ENCODE results near the gene LIX1L. TPM values are rescaled to one million over a fixed set of nuclear protein-coding genes. Genes with fewer than 3 reads are reported as not detected.

LIX1L gene
- total RNA-seq, 1 experiment from 2014 or later = 12.4 TPM

GRCh38 chr1:145958734-145959133 is 917 bp upstream of the LIX1L start (continued):
- TF ChIP-seq REST (IDR thresholded peaks at IDR 0.05; ENCODE audit: low read depth) = no peak
- TF ChIP-seq POLR2A (IDR thresholded peaks at IDR 0.05; ENCODE audit: borderline replicate concordance, extremely low read depth, insufficient read depth, insufficient read length) = no peak
- no peak for TF ChIP-seq ATF3 (IDR thresholded peaks at IDR 0.05)
- no peak for TF ChIP-seq FOSL1 (IDR thresholded peaks at IDR 0.05; ENCODE audit: low read depth)

GRCh38 chr1:145956781-145957442 is 905 bp downstream of the LIX1L start:
- Histone ChIP-seq H4K20me1 (ENCODE audit: insufficient read depth) (no peaks in the 10 kb centered on the region), H3K9me3 (ENCODE audit: control insufficient read depth in 1 of 2, insufficient read depth in 1 of 2, low read depth in 1 of 2, low read length in 2 of 2) (no peaks in the 10 kb centered on the region), H3K4me2 (ENCODE audit: low read length) (peak overlapping the region; percentile 93), H3K4me1 (ENCODE audit: control insufficient read depth in 1 of 2, insufficient read depth in 2 of 2, low read length in 2 of 2) (peaks cover 10 to 20% of the 10 kb centered on the region in 2 experiments), H3K9me2 (ENCODE audit: insufficient read depth) (no peaks in the 10 kb centered on the region), H3K27me3 (ENCODE audit: insufficient read depth, low read length) (no peaks in the 10 kb centered on the region), H3K27ac (ENCODE audit: low read depth, low read length) (peak overlapping the region; percentile 63), H2AFZ (ENCODE audit: low read depth, low read length, poor library complexity, severe bottlenecking) (peak overlapping the region; percentile 77), H3K79me2 (ENCODE audit: insufficient read depth, low read length) (no peaks in the 10 kb centered on the region), H3K4me3 (replicated peaks in 1 of 2; ENCODE audit: low read depth in 1 of 2, low read length in 2 of 2) (peak overlapping the region; percentile 59 to 67), H3K9ac (ENCODE audit: low read length) (peak overlapping the region; percentile 63), H3K36me3 (ENCODE audit: control insufficient read depth in 1 of 2, insufficient read depth in 2 of 2, low read length in 2 of 2) (no peaks in the 10 kb centered on the region)
- TSS peak; percentile 66 for BruUV-seq (replicated peaks)
- RAD21 ChIA-PET (ENCODE audit: low non-redundant PET in 1 of 2, low total read pairs in 2 of 2, uncharacterized antibody in 2 of 2, unreplicated experiment in 2 of 2) = no interaction called here
- intact Hi-C loops (cut with micrococcal nuclease) = loop anchor here (1.0 kb wide), 1 partner anchor 8 kb away; no protein-coding TSS in a partner anchor
- CTCF ChIA-PET = no interaction called here
- POLR2A ChIA-PET = interaction anchor here (0.6 to 2.0 kb wide), 4 partner anchors 23 to 95 kb away, joined by 4 to 16 read pairs (median 12); partner anchors contain the start of gene RBM8A
- no peak for DNase-seq (ENCODE audit: low read depth, low spot score)
- ATAC-seq = peak; percentile 4
- TF ChIP-seq EGR1 (IDR thresholded peaks at IDR 0.05; ENCODE audit: low read depth) = no peak
- TF ChIP-seq CBX3 (IDR thresholded peaks at IDR 0.05; ENCODE audit: low read depth) = no peak
- TF ChIP-seq EZH2 (IDR thresholded peaks at IDR 0.05) = no peak
- no peak for TF ChIP-seq ZFX (IDR thresholded peaks at IDR 0.05)
- no peak for TF ChIP-seq ZBTB33 (IDR thresholded peaks at IDR 0.05; ENCODE audit: extremely low read depth, insufficient replicate concordance, low read length)
- no peak for TF ChIP-seq POLR2AphosphoS5 (IDR thresholded peaks at IDR 0.05; ENCODE audit: low read depth, low read length)
- no peak; the same call in 1 of the 2 replicates for TF ChIP-seq SIN3A (IDR thresholded peaks at IDR 0.05; ENCODE audit: low read depth)
- no peak for TF ChIP-seq CEBPB (IDR thresholded peaks at IDR 0.05; ENCODE audit: low read depth)
- TF ChIP-seq TCF7L2 (IDR thresholded peaks at IDR 0.05; ENCODE audit: borderline replicate concordance, extremely low read depth, insufficient read depth, insufficient read length) = no peak
- no peak for TF ChIP-seq POLR2A (IDR thresholded peaks at IDR 0.05; ENCODE audit: borderline replicate concordance, extremely low read depth, insufficient read depth, insufficient read length)
- TF ChIP-seq ATF3 (IDR thresholded peaks at IDR 0.05) = no peak
- no peak for TF ChIP-seq ZNF274 (IDR thresholded peaks at IDR 0.05; ENCODE audit: low read depth, low read length)
- no peak for TF ChIP-seq CTCF (IDR thresholded peaks at IDR 0.05 in 2 of 3, conservative IDR thresholded peaks at IDR 0.05 in 1 of 3; ENCODE audit: borderline replicate concordance in 1 of 3, insufficient read depth in 1 of 3, low read depth in 2 of 3, low read length in 2 of 3)

Measured in HCT116 (cell line).